Rectal smooth muscle tissue (tissue), 1 donor: Measurements from ENCODE around the gene LRRC70.

Experiments
- H3K27ac ChIP-seq: one replicate; pipeline ENCODE4 v1.7.0; 2013; ENCODE audit warnings: low read depth, low read length, inconsistent platforms
- H3K27me3 ChIP-seq: one replicate; pipeline ENCODE4 v1.7.0; 2013; ENCODE audit warnings: low read length; ENCODE audit not compliant: control insufficient read depth, insufficient read depth
- H3K36me3 ChIP-seq: one replicate; pipeline ENCODE4 v1.7.0; 2013; ENCODE audit warnings: low read length; ENCODE audit not compliant: control insufficient read depth, insufficient read depth
- H3K4me1 ChIP-seq: one replicate; pipeline ENCODE4 v1.7.0; 2013; ENCODE audit warnings: low read length; ENCODE audit not compliant: control insufficient read depth, insufficient read depth
- H3K4me3 ChIP-seq: one replicate; pipeline ENCODE4 v1.7.0; 2013; ENCODE audit warnings: low read length
- H3K9ac ChIP-seq: one replicate; pipeline ENCODE4 v1.7.0; 2013; ENCODE audit warnings: low read length

Gene LRRC70

DNA sequence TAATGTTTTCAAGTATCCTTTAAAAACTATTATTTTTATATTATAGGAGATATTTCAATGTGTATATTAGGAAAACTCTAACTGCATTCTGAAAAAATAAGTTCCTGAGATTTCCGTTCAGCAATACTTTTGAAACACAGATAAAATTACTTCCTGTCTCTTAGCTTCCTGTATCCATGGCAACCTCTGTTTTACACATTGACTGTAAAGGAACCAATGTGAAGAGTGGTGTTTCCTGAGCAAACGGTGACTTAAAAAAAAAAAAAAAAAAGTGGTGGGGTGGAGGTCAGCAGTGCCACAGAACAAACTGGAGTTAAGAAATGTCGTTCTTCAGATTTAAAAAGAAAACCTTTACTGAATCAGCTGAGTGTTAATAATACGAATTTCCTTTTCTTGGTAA, at the start of gene LRRC70:
Gene LRRC70 (plus strand): TSS at position 280 of the 400 bp plus-strand sequence. CDS start 620 bp downstream, outside the sequence.
- H3K9ac ChIP-seq, result no peak within 1 kb of the TSS
- no peaks in the 10 kb centered on the region for H3K4me1 ChIP-seq
- H3K36me3 ChIP-seq, result no peaks in the 10 kb centered on the region
- no peaks in the 10 kb centered on the region for H3K27me3 ChIP-seq
- H3K27ac ChIP-seq, result no peak within 1 kb of the TSS
- no peak within 1 kb of the TSS for H3K4me3 ChIP-seq

GRCh38 chr5:62533597-62533996, 45.0 kb upstream of the LRRC70 start:
- Histone ChIP-seq H3K27ac (no peak overlapping the region), H3K9ac (no peak overlapping the region), H3K27me3 (no peaks in the 10 kb centered on the region), H3K4me1 (no peaks in the 10 kb centered on the region), H3K4me3 (no peak overlapping the region), H3K36me3 (peaks cover 5% of the 10 kb centered on the region)

DNA sequence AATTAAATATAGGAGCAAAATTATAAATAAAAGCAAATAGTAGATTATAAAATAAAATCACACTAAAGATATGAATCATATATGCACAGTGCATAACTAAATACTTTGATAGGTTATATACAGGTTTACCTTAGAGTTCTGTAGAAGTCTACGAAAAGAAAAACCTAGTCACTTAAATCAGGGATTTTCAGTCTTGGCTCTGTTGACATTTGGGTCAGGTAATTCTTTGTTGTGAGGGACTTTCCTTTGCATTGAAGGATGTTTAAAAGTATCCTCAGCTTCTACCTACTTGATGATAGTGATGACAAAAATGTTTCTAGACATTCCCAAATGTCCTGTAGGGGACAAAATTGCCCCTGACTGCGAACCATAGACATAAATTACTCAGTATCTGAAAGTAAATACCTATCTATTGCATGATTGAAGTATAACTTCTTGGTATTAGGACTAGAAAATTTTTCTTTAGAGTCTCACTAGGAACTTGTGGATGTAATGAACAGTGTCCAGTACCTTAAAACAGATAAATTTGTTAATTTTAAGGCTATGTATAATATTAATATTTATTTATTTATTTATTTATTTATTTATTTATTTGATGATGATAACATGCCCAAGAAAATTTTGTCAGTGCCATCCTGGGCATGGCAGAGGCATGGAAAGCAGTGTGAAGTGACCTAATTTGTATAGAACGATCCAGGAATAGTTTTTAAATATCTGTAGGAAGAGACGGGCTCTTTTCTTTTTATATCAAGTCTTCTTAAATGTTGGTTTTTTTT, 44.0 kb upstream of the LRRC70 start:
- Histone ChIP-seq H3K4me1 (no peaks in the 10 kb centered on the region), H3K27ac (no peak overlapping the region), H3K9ac (no peak overlapping the region), H3K4me3 (no peak overlapping the region), H3K36me3 (peaks cover 6% of the 10 kb centered on the region), H3K27me3 (no peaks in the 10 kb centered on the region)

GRCh38 chr5:62536232-62536631, 42.4 kb upstream of the LRRC70 start:
- H3K27ac ChIP-seq, result no peak overlapping the region
- no peak overlapping the region for H3K9ac ChIP-seq
- H3K36me3 ChIP-seq, result peaks cover 2% of the 10 kb centered on the region
- H3K4me1 ChIP-seq, result no peaks in the 10 kb centered on the region
- no peaks in the 10 kb centered on the region for H3K27me3 ChIP-seq
- no peak overlapping the region for H3K4me3 ChIP-seq

DNA sequence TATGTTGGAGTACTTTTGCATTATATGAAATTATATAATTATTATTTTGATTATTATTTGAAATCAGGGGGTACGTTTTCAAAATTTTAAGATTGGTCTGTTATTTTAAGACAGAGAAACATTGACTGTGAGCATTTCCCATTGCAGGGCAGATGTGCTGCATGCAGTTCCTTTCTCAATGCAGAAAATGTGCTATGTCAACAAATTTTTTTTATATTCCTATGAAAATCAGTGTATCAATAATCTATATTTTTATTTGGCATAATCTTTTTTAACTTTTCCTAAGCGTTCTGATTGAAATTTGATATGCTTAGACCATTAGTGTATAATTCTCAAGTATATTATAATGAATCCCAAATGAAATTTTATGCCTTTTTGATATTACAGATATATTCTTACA, 41.8 kb upstream of the LRRC70 start:
- no peak overlapping the region for H3K9ac ChIP-seq
- peaks cover 3% of the 10 kb centered on the region for H3K36me3 ChIP-seq
- no peaks in the 10 kb centered on the region for H3K4me1 ChIP-seq
- H3K27ac ChIP-seq, result no peak overlapping the region
- no peak overlapping the region for H3K4me3 ChIP-seq
- H3K27me3 ChIP-seq, result no peaks in the 10 kb centered on the region

DNA sequence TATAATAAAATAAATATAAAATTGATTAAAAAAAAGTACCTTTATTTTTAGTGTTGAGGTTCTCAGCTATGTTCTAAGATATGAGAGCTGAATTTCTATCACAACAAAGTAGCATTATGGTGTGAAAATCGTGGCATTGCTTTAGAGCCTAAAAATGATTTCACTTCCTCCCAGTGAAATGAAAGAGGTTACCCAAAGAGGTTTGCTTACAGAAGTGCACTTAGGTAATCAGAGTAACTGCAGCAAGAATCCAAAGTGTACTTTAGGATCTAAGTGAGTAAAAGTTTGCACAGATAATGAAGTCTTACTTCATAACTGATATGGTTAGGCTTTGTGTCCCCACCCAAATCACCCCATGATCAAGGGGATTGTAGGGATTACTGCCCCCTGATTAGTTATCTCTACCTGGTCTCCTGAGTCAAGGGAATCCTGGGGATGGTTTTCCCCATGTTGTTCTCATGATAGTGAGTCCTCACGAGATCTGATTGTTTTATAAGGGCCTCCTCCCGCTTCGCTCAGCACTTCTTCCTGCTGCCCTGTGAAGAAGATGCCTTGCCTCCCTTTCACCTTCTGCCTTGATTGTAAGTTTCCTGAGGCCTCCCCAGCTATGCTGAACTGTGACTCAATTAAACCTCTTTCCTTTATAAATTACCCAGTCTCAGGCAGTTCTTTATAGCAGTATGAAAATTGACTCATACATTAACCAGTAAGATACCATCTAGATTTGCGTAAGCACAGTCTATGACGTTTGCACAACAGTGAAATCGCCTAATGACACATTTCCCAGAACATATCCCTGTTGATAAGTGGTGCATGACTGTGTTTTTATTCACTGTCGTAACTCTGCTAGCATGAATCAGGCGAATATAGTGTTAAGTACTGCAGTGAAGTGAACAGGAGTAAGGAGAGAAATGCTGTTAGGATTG, 40.3 kb upstream of the LRRC70 start:
- no peaks in the 10 kb centered on the region for H3K4me1 ChIP-seq
- H3K36me3 ChIP-seq, result peaks cover 3% of the 10 kb centered on the region
- no peak overlapping the region for H3K4me3 ChIP-seq
- no peaks in the 10 kb centered on the region for H3K27me3 ChIP-seq
- no peak overlapping the region for H3K9ac ChIP-seq
- no peak overlapping the region for H3K27ac ChIP-seq

DNA sequence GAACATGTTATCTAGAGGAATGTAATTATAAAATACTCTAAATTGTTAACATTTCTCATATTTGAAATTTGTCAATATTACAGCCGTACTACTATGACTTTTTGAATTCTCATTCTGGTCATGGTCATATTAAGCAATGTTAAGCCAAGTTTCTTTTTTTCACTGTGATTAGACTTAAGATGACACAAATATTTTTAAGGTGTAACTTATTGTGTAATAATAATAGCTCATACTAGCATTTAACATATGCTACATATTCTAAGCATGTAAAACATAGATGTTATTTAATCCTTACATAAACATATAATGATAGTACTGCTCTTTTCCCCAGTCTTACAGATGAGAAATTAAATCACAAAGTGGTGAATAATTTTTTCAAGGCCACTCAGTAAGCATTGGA, 35.9 kb upstream of the LRRC70 start:
- Histone ChIP-seq H3K27ac (no peak overlapping the region), H3K9ac (no peak overlapping the region), H3K36me3 (peaks cover 3% of the 10 kb centered on the region), H3K27me3 (no peaks in the 10 kb centered on the region), H3K4me3 (no peak overlapping the region), H3K4me1 (no peaks in the 10 kb centered on the region)

- H3K27me3 ChIP-seq, result no peaks in the 10 kb centered on the region
- no peaks in the 10 kb centered on the region for H3K4me1 ChIP-seq
- H3K9ac ChIP-seq, result no peak overlapping the region
- H3K4me3 ChIP-seq, result no peak overlapping the region
- no peak overlapping the region for H3K27ac ChIP-seq
- no peaks in the 10 kb centered on the region for H3K36me3 ChIP-seq
Measured at GRCh38 chr5:62547945-62548630, 30.5 kb upstream of the LRRC70 start.

GRCh38 chr5:62550103-62550502, 28.5 kb upstream of the LRRC70 start:
- no peak overlapping the region for H3K4me3 ChIP-seq
- H3K36me3 ChIP-seq, result no peaks in the 10 kb centered on the region
- no peaks in the 10 kb centered on the region for H3K27me3 ChIP-seq
- no peak overlapping the region for H3K9ac ChIP-seq
- no peaks in the 10 kb centered on the region for H3K4me1 ChIP-seq
- H3K27ac ChIP-seq, result no peak overlapping the region

DNA sequence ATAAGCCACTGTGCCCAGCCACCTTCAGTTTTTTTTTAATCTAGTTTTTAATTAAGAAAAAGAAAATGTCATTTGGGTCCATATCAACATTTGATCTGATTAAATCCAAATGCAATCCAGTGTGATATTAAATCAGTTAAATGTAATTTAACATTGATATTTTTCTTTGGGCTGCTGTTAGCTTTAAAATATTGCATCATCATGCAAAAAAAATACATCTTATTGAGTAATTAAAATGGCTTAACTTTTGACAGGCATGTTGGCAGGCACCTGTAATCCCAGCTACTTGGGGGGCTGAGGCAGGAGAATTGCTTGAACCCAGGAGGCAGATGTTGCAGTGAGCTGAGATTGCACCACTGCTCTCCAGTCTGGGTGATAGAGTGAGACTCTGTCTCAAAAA, 22.7 kb upstream of the LRRC70 start:
- Histone ChIP-seq H3K27ac (no peak overlapping the region), H3K4me1 (no peaks in the 10 kb centered on the region), H3K4me3 (no peak overlapping the region), H3K9ac (no peak overlapping the region), H3K27me3 (no peaks in the 10 kb centered on the region), H3K36me3 (no peaks in the 10 kb centered on the region)

GRCh38 chr5:62558941-62559340, 19.7 kb upstream of the LRRC70 start:
- Histone ChIP-seq H3K9ac (no peak overlapping the region), H3K4me1 (no peaks in the 10 kb centered on the region), H3K4me3 (no peak overlapping the region), H3K27ac (no peak overlapping the region), H3K36me3 (no peaks in the 10 kb centered on the region), H3K27me3 (no peaks in the 10 kb centered on the region)

DNA sequence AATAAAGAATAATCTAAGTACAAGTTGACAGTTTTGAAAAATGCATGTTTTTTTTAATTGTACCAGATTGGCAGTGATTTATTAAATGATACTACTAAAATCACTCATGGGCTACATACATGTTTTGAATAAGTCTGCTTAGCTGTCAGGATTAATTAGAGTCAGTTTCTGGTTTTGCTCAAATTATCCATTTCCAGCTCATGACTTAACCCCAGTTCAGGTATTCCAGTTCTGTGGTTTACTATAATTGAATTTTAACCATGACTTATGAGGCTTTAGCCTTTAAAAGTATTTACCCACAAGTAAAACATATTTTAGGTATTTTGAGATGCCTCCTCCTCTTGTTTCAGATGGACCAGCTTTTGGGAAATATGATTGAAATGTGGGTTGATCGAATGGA, 17.8 kb upstream of the LRRC70 start:
- H3K9ac ChIP-seq, result no peak overlapping the region
- no peaks in the 10 kb centered on the region for H3K4me1 ChIP-seq
- no peaks in the 10 kb centered on the region for H3K36me3 ChIP-seq
- no peak overlapping the region for H3K4me3 ChIP-seq
- H3K27ac ChIP-seq, result no peak overlapping the region
- no peaks in the 10 kb centered on the region for H3K27me3 ChIP-seq
